IPS-15b (cell line): ENCODE data around the gene MYOD1.

ENCODE experiments used
- H3K27me3 ChIP-seq: one replicate; pipeline ENCODE4 v1.6.1; 2013; ENCODE audit warnings: low read length; ENCODE audit not compliant: control insufficient read depth, insufficient read depth
- H3K36me3 ChIP-seq: one replicate; pipeline ENCODE4 v1.6.1; 2013; ENCODE audit warnings: low read length; ENCODE audit not compliant: control insufficient read depth, insufficient read depth
- H3K4me1 ChIP-seq: one replicate; pipeline ENCODE4 v1.6.1; 2013; ENCODE audit warnings: mild to moderate bottlenecking, low read length; ENCODE audit not compliant: control insufficient read depth, insufficient read depth
- H3K4me3 ChIP-seq: one replicate; pipeline ENCODE4 v1.5.1; 2013; ENCODE audit warnings: low read depth, low read length
- H3K9ac ChIP-seq: one replicate; pipeline ENCODE4 v1.6.1; 2013; ENCODE audit warnings: low read depth, mild to moderate bottlenecking, low read length
- H3K9me3 ChIP-seq: one replicate; pipeline ENCODE4 v1.6.1; 2013; ENCODE audit warnings: mild to moderate bottlenecking, low read length; ENCODE audit not compliant: control insufficient read depth, insufficient read depth

The MYOD1 gene

GRCh38 chr11:17725174-17725573, 5.8 kb downstream of the MYOD1 start:
- Histone ChIP-seq H3K27me3 (peaks cover 83% of the 10 kb centered on the region), H3K36me3 (no peaks in the 10 kb centered on the region), H3K9me3 (no peaks in the 10 kb centered on the region), H3K4me3 (no peak overlapping the region), H3K9ac (no peak overlapping the region), H3K4me1 (no peaks in the 10 kb centered on the region)

- Histone ChIP-seq H3K4me3 (no peak overlapping the region), H3K36me3 (no peaks in the 10 kb centered on the region), H3K9me3 (no peaks in the 10 kb centered on the region), H3K27me3 (peaks cover 66% of the 10 kb centered on the region), H3K9ac (no peak overlapping the region), H3K4me1 (no peaks in the 10 kb centered on the region)
Observed at GRCh38 chr11:17730137-17730536, 10.8 kb downstream of the MYOD1 start.

- Histone ChIP-seq H3K4me3 (no peak overlapping the region), H3K27me3 (peaks cover 61% of the 10 kb centered on the region), H3K9ac (no peak overlapping the region), H3K9me3 (no peaks in the 10 kb centered on the region), H3K36me3 (no peaks in the 10 kb centered on the region), H3K4me1 (no peaks in the 10 kb centered on the region)
Observed at GRCh38 chr11:17730608-17731462, 11.5 kb downstream of the MYOD1 start.

GRCh38 chr11:17733261-17733660, 13.9 kb downstream of the MYOD1 start:
- H3K36me3 ChIP-seq, result no peaks in the 10 kb centered on the region
- H3K9ac ChIP-seq, result no peak overlapping the region
- peaks cover 2% of the 10 kb centered on the region for H3K4me1 ChIP-seq
- no peak overlapping the region for H3K4me3 ChIP-seq
- H3K27me3 ChIP-seq, result peaks cover 66% of the 10 kb centered on the region
- H3K9me3 ChIP-seq, result no peaks in the 10 kb centered on the region

- H3K4me1 ChIP-seq, result peaks cover 9% of the 10 kb centered on the region
- peaks cover 72% of the 10 kb centered on the region for H3K27me3 ChIP-seq
- no peak within 1 kb of the TSS for H3K9ac ChIP-seq
- no peaks in the 10 kb centered on the region for H3K9me3 ChIP-seq
- peak within 1 kb of the TSS; percentile 56 for H3K4me3 ChIP-seq
- no peaks in the 10 kb centered on the region for H3K36me3 ChIP-seq
Observed at GRCh38 chr11:17734418-17734911, 15.1 kb downstream of the MYOD1 start, which contains the start of gene KCNC1. Gene KCNC1, plus strand, starts transcription at chr11:17734781. Its CDS starts 1,222 bp downstream, at chr11:17736003.

GRCh38 chr11:17734986-17735817, 15.8 kb downstream of the MYOD1 start:
- peak overlapping the region; percentile 39 for H3K4me3 ChIP-seq
- peaks cover 9% of the 10 kb centered on the region for H3K4me1 ChIP-seq
- H3K27me3 ChIP-seq, result peaks cover 74% of the 10 kb centered on the region
- H3K9ac ChIP-seq, result no peak overlapping the region
- no peaks in the 10 kb centered on the region for H3K9me3 ChIP-seq
- no peaks in the 10 kb centered on the region for H3K36me3 ChIP-seq

GRCh38 chr11:17735818-17736578, 16.6 kb downstream of the MYOD1 start:
- H3K9ac ChIP-seq, result no peak overlapping the region
- H3K4me1 ChIP-seq, result peaks cover 9% of the 10 kb centered on the region
- H3K4me3 ChIP-seq, result peak overlapping the region; percentile 39
- peaks cover 75% of the 10 kb centered on the region for H3K27me3 ChIP-seq
- no peaks in the 10 kb centered on the region for H3K9me3 ChIP-seq
- no peaks in the 10 kb centered on the region for H3K36me3 ChIP-seq

- H3K4me3 ChIP-seq, result peak overlapping the region; percentile 22
- H3K9ac ChIP-seq, result no peak overlapping the region
- peaks cover 9% of the 10 kb centered on the region for H3K4me1 ChIP-seq
- no peaks in the 10 kb centered on the region for H3K9me3 ChIP-seq
- no peaks in the 10 kb centered on the region for H3K36me3 ChIP-seq
- H3K27me3 ChIP-seq, result peaks cover 74% of the 10 kb centered on the region
Observed at GRCh38 chr11:17736579-17736893, 17.2 kb downstream of the MYOD1 start.

- H3K4me3 ChIP-seq, result no peak overlapping the region
- H3K27me3 ChIP-seq, result peaks cover 68% of the 10 kb centered on the region
- H3K9me3 ChIP-seq, result no peaks in the 10 kb centered on the region
- peaks cover 9% of the 10 kb centered on the region for H3K4me1 ChIP-seq
- no peaks in the 10 kb centered on the region for H3K36me3 ChIP-seq
- no peak overlapping the region for H3K9ac ChIP-seq
Observed at GRCh38 chr11:17736930-17737817, 17.8 kb downstream of the MYOD1 start.

- H3K4me1 ChIP-seq, result peaks cover 9% of the 10 kb centered on the region
- H3K9me3 ChIP-seq, result no peaks in the 10 kb centered on the region
- no peak overlapping the region for H3K9ac ChIP-seq
- H3K4me3 ChIP-seq, result no peak overlapping the region
- no peaks in the 10 kb centered on the region for H3K36me3 ChIP-seq
- peaks cover 56% of the 10 kb centered on the region for H3K27me3 ChIP-seq
Observed at GRCh38 chr11:17738151-17738973, 19.0 kb downstream of the MYOD1 start.
